GM19240 (cell line): ENCODE data around the gene ZCCHC7.

Experiments used
- DNase-seq: peaks from one replicate; pipeline ENCODE4 v3.0.0; 2011; ENCODE audit warnings: low spot score; ENCODE audit not compliant: insufficient read length

ZCCHC7 gene

GRCh38 chr9:37336150-37336549 is 215.8 kb downstream of the ZCCHC7 start:
- DNase-seq, result no peak

DNA sequence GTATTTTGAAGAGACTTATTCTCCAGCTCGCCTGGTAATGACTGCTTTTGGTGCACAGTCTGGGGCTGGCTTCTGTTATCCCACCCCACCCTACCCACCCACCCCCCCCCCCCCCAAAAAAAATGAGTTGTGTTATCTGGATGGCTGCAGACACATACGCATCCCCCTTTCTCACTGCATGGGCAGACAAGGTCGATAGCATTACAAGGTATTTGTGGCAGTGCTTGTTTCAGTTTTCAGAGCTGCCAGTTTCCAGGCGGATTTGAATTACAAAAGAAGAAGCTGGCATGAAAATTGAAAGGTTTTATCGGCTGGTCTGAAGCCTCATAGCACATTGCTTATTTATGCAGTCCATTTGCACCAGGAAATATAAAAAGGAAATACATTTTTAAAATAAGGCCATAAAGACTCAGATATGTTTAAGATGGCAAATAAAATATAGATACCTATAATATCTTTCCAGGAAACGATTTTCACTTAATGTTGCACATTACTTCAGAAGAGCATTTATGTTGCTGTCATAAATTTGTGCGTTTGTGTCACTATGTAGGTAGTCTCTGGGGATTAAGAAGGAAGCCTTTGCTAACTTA is 217.0 kb downstream of the ZCCHC7 start:
- DNase-seq, result no peak

DNA sequence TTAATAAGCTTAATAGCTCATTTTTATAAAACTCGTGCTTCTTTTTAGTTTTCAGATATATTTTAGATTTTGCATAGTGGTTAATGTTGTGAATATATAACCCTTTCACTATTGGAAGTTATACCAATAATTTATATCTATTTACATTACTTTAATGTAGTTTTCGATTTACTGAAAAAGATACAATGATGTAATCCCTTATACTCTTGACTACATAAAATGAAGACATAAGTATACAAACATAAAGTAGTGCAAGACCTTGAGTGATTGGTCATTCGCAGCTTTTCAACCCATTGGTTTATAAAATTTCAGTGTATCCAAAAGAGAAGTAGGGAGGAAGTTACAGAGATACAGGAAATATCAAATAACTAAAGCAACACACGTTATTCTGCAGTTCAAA is 217.8 kb downstream of the ZCCHC7 start:
- DNase-seq, result no peak

DNA sequence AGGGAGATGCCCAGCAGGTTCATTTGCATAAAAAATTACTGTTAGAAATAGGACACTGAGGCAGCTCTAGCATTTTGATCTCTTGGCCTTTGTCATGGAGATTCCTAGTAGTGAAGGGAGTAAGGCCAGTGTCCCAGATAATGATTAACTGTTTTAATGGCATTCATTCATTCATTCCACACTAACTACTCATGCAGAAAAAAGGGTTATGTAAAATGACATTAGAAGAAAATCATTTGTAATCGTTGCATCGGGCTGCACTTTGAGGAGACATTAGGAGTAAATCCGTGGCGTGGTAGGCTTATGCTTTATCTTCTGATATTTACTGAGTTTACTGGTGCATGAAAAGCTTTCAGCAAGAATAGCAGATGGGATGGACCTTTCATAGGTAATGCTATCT is 219.5 kb downstream of the ZCCHC7 start:
- no peak for DNase-seq

- no peak for DNase-seq
Measured at GRCh38 chr9:37340961-37341360, 220.6 kb downstream of the ZCCHC7 start.

GRCh38 chr9:37341704-37342103 is 221.3 kb downstream of the ZCCHC7 start:
- no peak for DNase-seq

- no peak for DNase-seq
Measured at GRCh38 chr9:37342493-37342892, 222.1 kb downstream of the ZCCHC7 start.

DNA sequence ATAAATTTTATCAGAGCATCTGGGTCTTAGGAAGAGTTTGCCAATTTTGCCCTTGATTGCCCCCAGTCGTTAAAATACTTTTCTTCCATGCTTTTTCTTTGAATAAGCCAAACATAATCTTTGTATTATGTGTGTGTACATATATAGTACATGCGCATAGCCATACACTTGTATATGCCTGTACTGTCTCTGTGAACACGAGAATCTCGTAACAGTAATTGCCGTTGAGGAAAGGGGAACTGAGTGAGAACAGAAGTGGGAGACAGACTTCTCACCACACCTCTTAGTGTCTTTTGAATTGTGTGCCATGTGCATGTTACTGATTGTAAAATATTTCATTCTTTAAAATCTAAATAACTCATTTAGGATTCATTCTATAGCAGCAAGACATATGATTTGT is 222.5 kb downstream of the ZCCHC7 start:
- no peak for DNase-seq

GRCh38 chr9:37343724-37344123 is 223.3 kb downstream of the ZCCHC7 start:
- no peak for DNase-seq

GRCh38 chr9:37345038-37345437 is 224.7 kb downstream of the ZCCHC7 start:
- DNase-seq, result no peak

GRCh38 chr9:37348917-37349316 is 228.5 kb downstream of the ZCCHC7 start:
- no peak for DNase-seq

GRCh38 chr9:37350486-37351190 is 230.3 kb downstream of the ZCCHC7 start:
- DNase-seq, result no peak

- no peak for DNase-seq
Measured at GRCh38 chr9:37353791-37354190, 233.4 kb downstream of the ZCCHC7 start.

DNA sequence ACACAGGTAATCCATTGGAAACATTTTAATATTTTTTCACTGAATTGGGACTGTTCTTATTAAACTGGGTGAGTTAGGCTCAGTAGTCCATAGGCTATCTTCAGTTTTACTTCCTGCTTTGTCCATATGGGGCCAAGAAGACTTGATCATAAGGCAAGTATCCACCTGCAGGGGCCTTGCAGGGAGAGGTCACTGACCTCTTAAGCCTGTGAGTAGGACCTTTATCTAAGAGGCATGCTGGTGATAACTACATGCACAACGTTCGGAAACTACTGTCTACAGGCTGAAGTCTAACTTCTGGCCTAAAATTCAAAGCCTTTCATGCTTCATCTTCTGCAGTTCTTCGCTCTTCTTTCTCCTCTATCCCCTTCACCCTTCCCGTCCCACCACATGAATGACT is 242.1 kb downstream of the ZCCHC7 start:
- no peak for DNase-seq

- no peak for DNase-seq
Measured at GRCh38 chr9:37363124-37363523, 242.8 kb downstream of the ZCCHC7 start.

- no peak for DNase-seq
Measured at GRCh38 chr9:37364136-37364535, 243.8 kb downstream of the ZCCHC7 start.

DNA sequence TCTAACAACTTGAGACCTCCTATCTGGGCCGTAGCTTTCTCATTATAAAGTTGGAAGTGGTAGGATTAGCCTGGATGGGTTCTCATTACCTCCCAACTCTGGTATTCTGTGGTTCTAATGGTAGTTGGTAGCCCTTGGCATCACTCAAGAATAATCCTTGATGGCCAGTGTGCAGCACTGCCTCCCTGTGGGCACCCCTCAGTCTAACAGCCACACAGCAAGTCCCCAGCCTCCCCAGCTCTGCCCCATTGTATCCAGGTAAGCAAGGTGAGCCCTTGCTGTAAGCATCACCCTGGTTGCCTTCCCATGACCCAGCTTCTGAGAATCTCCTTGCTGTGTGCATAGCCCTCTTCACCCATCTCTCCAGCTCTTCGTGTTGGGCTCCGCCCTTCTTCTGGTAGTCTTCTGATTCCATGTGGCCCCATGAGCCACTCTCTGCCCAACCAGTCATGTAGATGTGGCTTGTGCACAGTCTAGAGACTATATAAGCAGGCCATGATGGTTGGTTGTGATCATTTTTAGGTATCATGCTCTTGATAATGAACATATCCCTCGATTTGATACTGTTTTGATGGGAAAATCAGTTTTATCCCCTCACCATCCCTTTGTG is 244.5 kb downstream of the ZCCHC7 start:
- no peak for DNase-seq

- DNase-seq, result no peak
Measured at GRCh38 chr9:37369671-37370070, 249.3 kb downstream of the ZCCHC7 start.

DNA sequence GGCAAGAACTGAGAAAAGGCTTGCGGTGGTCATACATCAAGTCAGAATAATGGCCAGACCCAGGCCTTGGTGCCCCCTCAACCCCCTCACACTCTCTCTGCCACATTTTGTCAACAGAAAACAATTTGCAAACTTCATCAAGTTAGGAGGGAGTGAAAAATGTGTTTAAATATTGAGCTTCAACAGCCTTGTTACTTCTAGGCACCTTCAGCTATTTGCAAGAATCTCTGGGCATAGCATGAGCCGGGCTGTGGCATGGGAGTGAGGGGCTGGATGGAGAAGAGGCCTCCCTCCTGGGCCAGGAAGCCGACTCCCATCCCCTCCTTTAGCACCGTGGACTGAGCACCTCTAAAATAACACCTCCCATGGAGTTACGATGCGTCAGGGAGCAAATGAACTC is 249.9 kb downstream of the ZCCHC7 start:
- no peak for DNase-seq

GRCh38 chr9:37370968-37371563 is 250.7 kb downstream of the ZCCHC7 start:
- peak; percentile 39 for DNase-seq

- no peak for DNase-seq
Measured at GRCh38 chr9:37371565-37372464, 251.4 kb downstream of the ZCCHC7 start.

GRCh38 chr9:37372839-37373238 is 252.5 kb downstream of the ZCCHC7 start:
- DNase-seq, result no peak
